PC-3 (cell line): Measurements from ENCODE around the gene THOC1. TPM values are rescaled to one million over a fixed set of nuclear protein-coding genes. Genes with fewer than 3 reads are reported as not detected.

ENCODE experiments used
- ATAC-seq: fragments of 200-7000 bp; cut with Tn5 transposase; 2 replicates; pipeline ENCODE4 v1.9.1; 2020; ENCODE audit warnings: mild to moderate bottlenecking, moderate library complexity
- BruUV-seq: library from RNA; stranded (reverse); fragments of 400-500 nt; replicated peaks from 2 replicates; lab custom pipeline; 2021; lab: Mats Ljungman, UMichigan
- CTCF ChIA-PET: fragments of 300-600 bp; sonication (Branson Sonifier 250); formaldehyde crosslinking; loops from one replicate; lab custom pipeline; 2022; ENCODE audit warnings: antibody characterized with exemption; lab: Charles Lee
- POLR2A ChIA-PET: fragments of 300-600 bp; sonication (Branson Sonifier 250); formaldehyde crosslinking; loops from one replicate; lab custom pipeline; 2022; ENCODE audit warnings: antibody characterized with exemption; ENCODE audit not compliant: unreplicated experiment; lab: Charles Lee
- DNase-seq: peaks from one replicate; pipeline ENCODE4 v3.0.0-alpha.2; 2015
- H2AFZ ChIP-seq: fragments of 300-600 bp; sonication (generic); 2 replicates; pipeline ENCODE4 v1.6.0; 2016; ENCODE audit warnings: antibody characterized with exemption, low read length
- H3F3A ChIP-seq: fragments of 300-600 bp; sonication (generic); one replicate; pipeline ENCODE4 v1.6.0; 2017; ENCODE audit warnings: antibody characterized with exemption, low read length, control low read depth, mild to moderate bottlenecking; ENCODE audit not compliant: unreplicated experiment
- H3K27ac ChIP-seq: fragments of 300-600 bp; sonication (generic); 2 replicates; pipeline ENCODE4 v1.5.1; 2016; ENCODE audit warnings: mild to moderate bottlenecking, low read length
- H3K27me3 ChIP-seq: fragments of 300-600 bp; sonication (generic); 2 replicates; pipeline ENCODE4 v1.6.1; 2016; ENCODE audit warnings: low read length, mixed read lengths
- H3K36me3 ChIP-seq: fragments of 300-600 bp; sonication (generic); 2 replicates; pipeline ENCODE4 v1.6.1; 2016; ENCODE audit warnings: low read depth, mixed run types, low read length, mixed read lengths
- H3K4me1 ChIP-seq: fragments of 300-600 bp; sonication (generic); 2 replicates; pipeline ENCODE4 v1.5.1; 2016; ENCODE audit warnings: low read length; ENCODE audit not compliant: insufficient read depth
- H3K4me2 ChIP-seq: fragments of 300-600 bp; sonication (generic); 2 replicates; pipeline ENCODE4 v1.6.0; 2016; ENCODE audit warnings: low read length
- H3K4me3 ChIP-seq: fragments of 300-600 bp; sonication (generic); 2 replicates; pipeline ENCODE4 v1.5.1; 2016; ENCODE audit warnings: mild to moderate bottlenecking, low read length, mixed read lengths
- H3K79me2 ChIP-seq: fragments of 300-600 bp; sonication (generic); 2 replicates; pipeline ENCODE4 v1.6.1; 2017; ENCODE audit warnings: low read length, mixed read lengths
- H3K9ac ChIP-seq: fragments of 300-600 bp; sonication (generic); 2 replicates; pipeline ENCODE4 v1.6.0; 2016; ENCODE audit warnings: mild to moderate bottlenecking, low read length
- H3K9me2 ChIP-seq: fragments of 300-600 bp; sonication (generic); replicated peaks from 2 replicates; pipeline ENCODE4 v1.6.1; 2016; ENCODE audit warnings: mixed run types, low read length, mixed read lengths
- H3K9me3 ChIP-seq: fragments of 300-600 bp; sonication (generic); 2 replicates; pipeline ENCODE4 v1.6.1; 2016; ENCODE audit warnings: low read length, mixed read lengths
- H4K20me1 ChIP-seq: fragments of 300-600 bp; sonication (generic); 2 replicates; pipeline ENCODE4 v1.6.1; 2016; ENCODE audit warnings: low read length, mixed read lengths
- CTCF ChIP-seq: fragments of 300-600 bp; sonication (generic); conservative IDR thresholded peaks from 2 replicates; pipeline ENCODE4 v1.5.1; 2017; ENCODE audit warnings: antibody characterized with exemption, low read depth, mild to moderate bottlenecking, low read length
- EZH2 ChIP-seq: fragments of 300-600 bp; sonication (generic); IDR thresholded peaks from one replicate; pipeline ENCODE4 v1.6.1; 2017; ENCODE audit warnings: antibody characterized with exemption, mild to moderate bottlenecking, low read length; ENCODE audit not compliant: unreplicated experiment
- EZH2phosphoT487 ChIP-seq: fragments of 300-600 bp; sonication (generic); IDR thresholded peaks from 2 replicates; pipeline ENCODE4 v1.6.1; 2018; ENCODE audit warnings: mild to moderate bottlenecking, antibody characterized with exemption, low read length, borderline replicate concordance
- intact Hi-C: fragments of 100-400 bp; cut with micrococcal nuclease; formaldehyde crosslinking; loops from 2 replicates; pipeline ENCODE4 v1.9.0; 2023
- total RNA-seq: library from RNA; depleted of rRNA; stranded (reverse); fragments of >200 nt; gene quantifications from 2 replicates; pipeline ENCODE4 v1.2.3, GENCODE V29; 2014

THOC1 gene
- total RNA-seq, 1 experiment from 2014 or later, result 43.5 TPM

DNA sequence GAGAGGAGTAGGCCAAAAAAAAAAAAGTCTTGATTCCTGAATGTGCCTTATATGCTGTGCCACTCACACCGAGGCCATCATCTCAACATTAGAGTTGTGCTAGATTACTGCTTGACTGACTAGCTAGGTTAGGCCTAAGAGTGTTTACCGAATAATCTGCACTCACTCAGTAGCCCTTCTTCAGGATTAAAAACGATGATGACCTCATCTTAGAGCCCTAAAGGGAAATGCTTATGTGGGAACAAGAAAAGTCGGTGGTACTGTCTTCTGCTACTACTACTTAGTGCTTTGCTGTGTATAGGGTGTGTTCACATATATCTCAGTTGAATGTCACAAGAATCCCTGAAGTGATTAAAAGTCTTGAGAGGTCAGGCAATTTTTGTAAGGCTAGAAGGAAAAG is 54.3 kb downstream of the THOC1 start:
- intact Hi-C loops, result no loop called here
- Histone ChIP-seq H3K4me3 (no peak overlapping the region), H3K4me1 (no peaks in the 10 kb centered on the region), H3K9me2 (no peaks in the 10 kb centered on the region), H3K4me2 (no peak overlapping the region), H3K9me3 (peaks cover 4% of the 10 kb centered on the region; the same call in 1 of the 2 replicates), H4K20me1 (no peaks in the 10 kb centered on the region), H3K36me3 (peaks cover 89% of the 10 kb centered on the region), H3K9ac (no peak overlapping the region), H3K79me2 (no peaks in the 10 kb centered on the region), H3F3A (no peaks in the 10 kb centered on the region), H3K27ac (no peak overlapping the region), H2AFZ (no peak overlapping the region), H3K27me3 (no peaks in the 10 kb centered on the region)
- CTCF ChIA-PET, result no interaction called here
- ATAC-seq, result no peak
- TF ChIP-seq EZH2 (no peak), CTCF (no peak), EZH2phosphoT487 (no peak)
- no peak for DNase-seq
- POLR2A ChIA-PET, result no interaction called here
- BruUV-seq, result no TSS peak

- Histone ChIP-seq H2AFZ (no peak overlapping the region), H3K9me3 (no peaks in the 10 kb centered on the region), H4K20me1 (no peaks in the 10 kb centered on the region), H3K4me3 (no peak overlapping the region), H3K4me2 (no peak overlapping the region), H3K27ac (no peak overlapping the region), H3K27me3 (no peaks in the 10 kb centered on the region), H3K36me3 (peaks cover 86% of the 10 kb centered on the region), H3F3A (no peaks in the 10 kb centered on the region), H3K9me2 (no peaks in the 10 kb centered on the region), H3K9ac (no peak overlapping the region), H3K4me1 (no peaks in the 10 kb centered on the region), H3K79me2 (0 out of 2 replicates have a peak, but pooled peaks cover 4% of the 10 kb centered on the region)
- intact Hi-C loops, result no loop called here
- ChIA-PET POLR2A (interaction anchor here (0.6 kb wide), 1 partner anchor 258 kb away, joined by 13 read pairs; no protein-coding TSS in a partner anchor), CTCF (interaction anchor here (0.5 kb wide), 1 partner anchor 321 kb away, joined by 5 read pairs; no protein-coding TSS in a partner anchor)
- DNase-seq, result no peak
- BruUV-seq, result no TSS peak
- ATAC-seq, result no peak
- TF ChIP-seq CTCF (peak; percentile 48), EZH2phosphoT487 (no peak)
Measured at GRCh38 chr18:212780-213179, 55.1 kb downstream of the THOC1 start.

GRCh38 chr18:211582-211981 is 56.3 kb downstream of the THOC1 start:
- H3K9ac ChIP-seq, result no peak overlapping the region
- H3K4me1 ChIP-seq, result no peaks in the 10 kb centered on the region
- no peak overlapping the region for H3K27ac ChIP-seq
- H3K9me2 ChIP-seq, result no peaks in the 10 kb centered on the region
- H3K79me2 ChIP-seq, result 0 out of 2 replicates have a peak, but pooled peaks cover 4% of the 10 kb centered on the region
- H2AFZ ChIP-seq, result no peak overlapping the region
- DNase-seq (no peak), ATAC-seq (no peak)
- no peaks in the 10 kb centered on the region for H3K9me3 ChIP-seq
- H3F3A ChIP-seq, result no peaks in the 10 kb centered on the region
- H3K4me3 ChIP-seq, result no peak overlapping the region
- ChIA-PET CTCF (no interaction called here), POLR2A (no interaction called here)
- intact Hi-C loops, result no loop called here
- no peak for TF ChIP-seq EZH2phosphoT487
- no peak for TF ChIP-seq EZH2
- no peak for TF ChIP-seq CTCF
- BruUV-seq, result TSS peak; percentile 43
- H3K27me3 ChIP-seq, result no peaks in the 10 kb centered on the region
- peaks cover 74% of the 10 kb centered on the region for H3K36me3 ChIP-seq
- no peaks in the 10 kb centered on the region for H4K20me1 ChIP-seq
- H3K4me2 ChIP-seq, result no peak overlapping the region
